ENCODE results near the gene ZNF487. TPM values are rescaled to one million over a fixed set of nuclear protein-coding genes. Genes with fewer than 3 reads are reported as not detected.
"Not testable (repeated sequence)": the region's sequence is repeated elsewhere in the genome, so short reads cannot be mapped to it uniquely, and the experiment has no call there.

ZNF487 gene
- total RNA-seq, 4 donors from 2014 or later, result 6.5 to 16.0 (median 10.8) TPM

- no peak overlapping the region for H3K4me3 ChIP-seq
- 69% methylated on average over 6 of the region's 6 CpGs for WGBS
- H3K9me3 ChIP-seq, result no peaks in the 10 kb centered on the region
- no peaks in the 10 kb centered on the region for H3K27me3 ChIP-seq
- peaks cover 59% of the 10 kb centered on the region for H3K4me1 ChIP-seq
- H3K36me3 ChIP-seq, result peaks cover 85% of the 10 kb centered on the region
- TF ChIP-seq EP300 (IDR thresholded peaks at IDR 0.05) (no peak), CTCF (IDR thresholded peaks at IDR 0.05) (no peak), POLR2AphosphoS5 (IDR thresholded peaks at IDR 0.05) (no peak), POLR2A (IDR thresholded peaks at IDR 0.05) (no peak)
- DNase-seq (ENCODE audit: low spot score in 2 of 2), result no peak
- no peak overlapping the region for H3K27ac ChIP-seq
These were observed 45.4 kb upstream of the ZNF487 start for GRCh38 chr10:43391496-43391895.

GRCh38 chr10:43392748-43393147 lies 44.2 kb upstream of the ZNF487 start:
- Histone ChIP-seq H3K27me3 (no peaks in the 10 kb centered on the region), H3K27ac (no peak overlapping the region), H3K4me3 (no peak overlapping the region), H3K9me3 (no peaks in the 10 kb centered on the region), H3K36me3 (peaks cover 72% of the 10 kb centered on the region), H3K4me1 (peaks cover 65% of the 10 kb centered on the region)
- 79% methylated on average over 3 of the region's 3 CpGs for WGBS
- TF ChIP-seq POLR2A (IDR thresholded peaks at IDR 0.05) (no peak), POLR2AphosphoS5 (IDR thresholded peaks at IDR 0.05) (no peak), EP300 (IDR thresholded peaks at IDR 0.05) (no peak), CTCF (IDR thresholded peaks at IDR 0.05) (no peak)
- no peak for DNase-seq (ENCODE audit: low spot score in 2 of 2)

GRCh38 chr10:43393186-43393585 lies 43.7 kb upstream of the ZNF487 start:
- H3K9me3 ChIP-seq; H3K27me3 ChIP-seq; H3K27ac ChIP-seq; H3K4me3 ChIP-seq; DNase-seq (ENCODE audit: low spot score in 2 of 2): not testable (repeated sequence)
- peaks cover 68% of the 10 kb centered on the region for H3K36me3 ChIP-seq
- peaks cover 69% of the 10 kb centered on the region for H3K4me1 ChIP-seq
- 94% methylated on average over 11 of the region's 11 CpGs for WGBS

GRCh38 chr10:43393606-43394360 lies 43.1 kb upstream of the ZNF487 start:
- peaks cover 75% of the 10 kb centered on the region for H3K4me1 ChIP-seq
- peaks cover 62% of the 10 kb centered on the region for H3K36me3 ChIP-seq
- H3K27ac ChIP-seq, result no peak overlapping the region
- no peaks in the 10 kb centered on the region for H3K27me3 ChIP-seq
- no peaks in the 10 kb centered on the region for H3K9me3 ChIP-seq
- H3K4me3 ChIP-seq, result no peak overlapping the region
- DNase-seq (ENCODE audit: low spot score in 2 of 2), result peak in 1 of 2 donors; percentile 34
- 80% methylated on average over 3 of the region's 3 CpGs for WGBS
- TF ChIP-seq EP300 (IDR thresholded peaks at IDR 0.05) (no peak), CTCF (IDR thresholded peaks at IDR 0.05) (no peak), POLR2AphosphoS5 (IDR thresholded peaks at IDR 0.05) (no peak), POLR2A (IDR thresholded peaks at IDR 0.05) (no peak)

GRCh38 chr10:43394868-43395267 lies 42.0 kb upstream of the ZNF487 start:
- H3K9me3 ChIP-seq, result no peaks in the 10 kb centered on the region
- peak overlapping the region; percentile 61 for H3K4me3 ChIP-seq
- no peaks in the 10 kb centered on the region for H3K27me3 ChIP-seq
- H3K27ac ChIP-seq, result peak overlapping the region; percentile 97
- H3K4me1 ChIP-seq, result peaks cover 80% of the 10 kb centered on the region
- no peak for TF ChIP-seq CTCF (IDR thresholded peaks at IDR 0.05)
- no peak for TF ChIP-seq POLR2AphosphoS5 (IDR thresholded peaks at IDR 0.05)
- no peak for TF ChIP-seq POLR2A (IDR thresholded peaks at IDR 0.05)
- no peak for TF ChIP-seq EP300 (IDR thresholded peaks at IDR 0.05)
- WGBS, result 75% methylated on average over 6 of the region's 6 CpGs
- peak in 1 of 2 donors; percentile 61 for DNase-seq (ENCODE audit: low spot score in 2 of 2)
- peaks cover 55% of the 10 kb centered on the region for H3K36me3 ChIP-seq
